Hematopoietic multipotent progenitor cell treated with erythropoietin and hydrocortisone succinate and interleukin-3 and kit ligand, for 8 days (in vitro differentiated cells): ENCODE results near the gene PRDM15.

Experiments used
- DNase-seq: peaks from one replicate; pipeline ENCODE4 v3.0.0-alpha.2; 2015

Gene PRDM15

DNA sequence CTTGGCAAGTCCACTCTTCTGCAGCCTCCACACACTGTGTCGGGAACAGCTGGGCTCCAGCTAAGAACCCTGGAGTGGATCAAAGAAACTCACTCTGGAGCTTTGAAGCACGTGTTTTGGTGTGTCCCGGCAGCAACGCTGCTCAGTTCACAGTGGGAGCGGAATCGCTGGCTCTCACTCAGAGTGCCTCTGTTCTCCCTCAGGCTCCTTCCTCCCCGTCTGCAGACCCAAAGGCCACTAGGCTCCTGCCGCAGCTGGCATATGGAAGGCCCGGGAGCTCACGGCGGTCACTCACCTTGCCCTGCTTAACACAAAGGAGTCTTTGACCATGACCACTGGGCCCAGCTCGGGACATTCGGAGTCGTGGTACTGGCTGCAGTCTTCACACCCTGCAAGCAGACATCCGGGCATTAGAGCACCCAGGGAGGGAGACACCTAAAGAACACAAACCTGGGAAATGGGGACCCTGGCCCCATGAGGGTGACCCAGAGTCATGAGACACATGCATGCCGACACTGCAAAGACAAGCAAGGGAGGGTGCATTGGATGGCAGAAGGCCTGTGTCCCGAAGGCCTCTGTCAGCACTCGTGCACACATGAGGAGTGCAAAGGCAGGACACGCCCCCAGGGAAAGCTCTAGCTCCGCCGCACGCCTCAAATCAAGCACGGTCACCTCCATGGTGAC is 19.7 kb downstream of the PRDM15 start:
- no peak for DNase-seq

GRCh38 chr21:41858466-41859296 is 20.5 kb downstream of the PRDM15 start:
- DNase-seq = no peak

DNA sequence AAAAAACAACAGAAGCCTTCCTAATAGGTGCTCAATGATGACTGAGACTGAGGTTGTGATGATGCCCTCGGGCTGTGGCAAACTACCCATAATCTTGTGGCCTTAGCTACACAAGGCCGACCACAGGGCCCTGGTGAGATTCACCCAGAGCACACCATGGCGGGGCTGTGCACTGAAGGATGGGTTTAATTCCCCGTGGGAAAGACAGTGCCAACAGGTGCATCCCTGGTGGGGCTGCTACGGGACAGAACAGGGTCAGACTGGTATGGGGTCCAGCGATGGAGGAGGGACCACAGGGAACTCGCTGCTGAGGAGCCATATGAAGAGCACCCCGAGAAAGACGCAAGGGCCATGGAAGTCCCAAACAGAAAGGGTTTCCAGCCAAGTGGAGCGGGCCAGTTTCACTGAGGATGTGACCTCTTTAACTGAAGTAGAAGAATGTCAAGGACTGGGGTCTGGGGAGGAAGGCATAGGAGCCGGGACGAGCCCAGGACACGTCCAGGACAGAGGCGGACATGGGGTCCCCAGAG is 21.3 kb downstream of the PRDM15 start:
- no peak for DNase-seq

DNA sequence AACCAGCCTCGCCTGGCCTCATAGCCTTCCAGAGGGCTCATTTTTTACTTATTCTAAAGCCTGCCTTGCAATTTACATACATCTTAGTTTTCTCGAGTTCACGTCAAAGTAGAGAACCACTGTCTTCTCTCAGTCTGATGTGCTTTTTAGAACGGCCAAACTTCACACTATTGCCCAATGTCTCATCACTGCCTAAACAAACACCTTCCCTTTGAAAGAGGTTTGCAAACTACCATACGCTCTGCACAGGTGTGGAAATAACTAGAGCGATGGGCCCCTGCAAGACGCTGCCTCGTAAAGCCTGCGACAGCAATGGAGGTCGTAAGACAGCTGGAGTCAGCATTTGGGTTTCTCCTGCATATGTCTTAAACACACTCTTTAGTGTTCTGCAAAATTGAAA is 22.6 kb downstream of the PRDM15 start:
- no peak for DNase-seq

GRCh38 chr21:41854426-41854995 is 24.6 kb downstream of the PRDM15 start:
- DNase-seq = no peak

GRCh38 chr21:41852929-41853320 is 26.2 kb downstream of the PRDM15 start:
- DNase-seq = no peak

GRCh38 chr21:41852151-41852928 is 26.8 kb downstream of the PRDM15 start:
- no peak for DNase-seq

DNA sequence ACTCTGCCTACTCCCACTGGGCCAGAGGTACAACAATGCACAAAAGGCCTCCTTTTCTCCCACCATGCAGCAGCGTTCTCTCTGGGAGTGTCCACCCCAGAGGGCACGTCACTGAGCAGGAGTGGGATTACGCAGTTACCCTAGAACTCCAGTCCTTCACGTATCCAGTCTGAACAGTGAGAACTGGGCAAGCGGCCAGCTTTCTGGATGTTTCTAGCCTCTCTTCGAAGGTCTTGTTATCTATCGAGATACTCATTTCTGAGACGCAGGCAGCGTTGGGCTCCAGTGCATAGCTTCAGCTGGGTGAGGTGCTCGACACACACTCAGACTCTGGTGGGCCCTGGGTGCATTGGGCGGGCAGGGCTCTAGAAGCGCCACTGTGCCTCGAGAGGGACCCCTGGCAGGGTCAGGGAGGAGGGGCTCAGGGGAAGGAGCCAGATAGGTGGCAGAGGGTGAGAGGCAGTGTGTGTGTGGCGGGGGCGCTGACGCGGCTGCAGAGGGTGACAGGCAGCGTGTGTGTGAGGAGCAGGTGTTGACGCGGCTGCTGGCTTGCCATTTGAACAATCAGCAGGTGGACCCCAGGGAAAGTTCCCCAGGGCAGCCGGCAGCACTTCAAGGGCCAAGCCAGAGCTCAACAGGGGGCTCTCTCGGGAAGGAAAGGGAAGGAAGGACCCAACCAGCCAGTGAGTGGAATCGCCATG is 27.9 kb downstream of the PRDM15 start:
- no peak for DNase-seq

GRCh38 chr21:41850085-41850484 is 29.1 kb downstream of the PRDM15 start:
- DNase-seq = no peak

- DNase-seq = no peak
These were observed 30.1 kb downstream of the PRDM15 start for GRCh38 chr21:41848958-41849580.

- DNase-seq = no peak
These were observed 30.6 kb downstream of the PRDM15 start for GRCh38 chr21:41848533-41848932.

GRCh38 chr21:41847066-41847804 is 31.9 kb downstream of the PRDM15 start:
- DNase-seq = no peak

- no peak for DNase-seq
These were observed 32.6 kb downstream of the PRDM15 start for GRCh38 chr21:41846536-41846935.

GRCh38 chr21:41846033-41846317 is 33.2 kb downstream of the PRDM15 start:
- no peak for DNase-seq

GRCh38 chr21:41845310-41846032 is 33.7 kb downstream of the PRDM15 start:
- no peak for DNase-seq

GRCh38 chr21:41843584-41843983 is 35.6 kb downstream of the PRDM15 start:
- no peak for DNase-seq

GRCh38 chr21:41840880-41841279 is 38.3 kb downstream of the PRDM15 start:
- DNase-seq = no peak

DNA sequence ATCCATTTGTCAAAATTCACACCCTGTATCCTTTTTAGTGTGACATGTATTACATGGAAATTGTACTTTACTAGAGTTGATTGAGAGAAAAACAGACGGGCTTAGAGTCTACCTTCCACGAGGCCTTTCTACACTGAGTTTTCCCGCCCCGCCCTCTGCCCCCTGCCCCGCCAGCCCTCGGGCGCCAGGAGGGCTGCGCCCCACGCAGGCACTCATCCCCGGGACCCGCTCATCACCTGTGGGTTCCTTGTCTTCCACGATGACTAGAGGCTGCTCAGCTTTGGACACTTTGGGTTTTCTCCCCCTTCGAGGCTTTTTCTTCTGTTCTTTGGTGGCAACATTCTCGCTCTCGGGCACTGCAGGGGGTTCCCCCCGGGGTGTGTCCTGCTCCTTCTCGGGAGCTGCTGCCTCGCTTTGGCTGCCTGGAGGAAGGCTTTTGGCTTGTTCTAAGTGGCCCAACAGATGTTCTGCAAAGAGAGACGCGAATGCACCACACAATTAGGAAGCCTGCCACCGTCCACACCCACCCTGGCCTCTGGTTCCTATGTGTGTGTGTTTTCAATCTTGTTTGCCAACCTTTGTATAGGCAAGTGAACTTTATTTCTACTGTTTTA is 39.6 kb downstream of the PRDM15 start:
- DNase-seq = no peak

DNA sequence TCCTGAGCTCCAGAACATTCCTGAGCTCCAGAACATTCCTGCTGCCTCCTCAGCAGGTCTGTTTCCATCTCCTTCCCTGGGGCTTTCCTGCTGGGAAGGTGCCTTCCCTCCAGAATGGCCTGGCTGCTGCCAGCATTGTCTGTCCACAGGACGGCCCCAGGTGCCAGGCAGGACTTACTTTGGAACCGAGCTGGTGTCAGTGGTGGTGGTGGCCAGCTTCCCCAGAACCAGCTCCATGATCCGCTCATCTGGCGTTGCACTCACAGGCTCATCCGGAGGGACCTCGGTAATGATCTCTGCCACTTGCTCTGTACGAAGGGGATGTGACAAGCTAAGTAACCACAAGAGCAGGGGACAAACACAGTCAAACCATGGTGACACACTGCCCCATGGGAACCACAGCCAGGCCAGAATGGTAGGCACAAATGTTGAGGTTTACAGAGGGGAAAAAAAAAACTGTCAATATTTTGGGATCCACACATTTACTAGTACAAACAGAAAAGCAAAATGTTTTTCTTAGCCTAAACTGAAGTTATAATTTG is 41.3 kb downstream of the PRDM15 start:
- no peak for DNase-seq
